Hematopoietic multipotent progenitor cell treated with erythropoietin and hydrocortisone succinate and interleukin-3 and kit ligand, for 6 days (in vitro differentiated cells): ENCODE measurements around the gene GALNT16.
"Not testable (repeated sequence)": the region's sequence is repeated elsewhere in the genome, so short reads cannot be mapped to it uniquely, and the experiment has no call there.

Source experiments
- DNase-seq: peaks from one replicate; pipeline ENCODE4 v3.0.0-alpha.2; 2015

Gene GALNT16

GRCh38 chr14:69372146-69372545 lies 112.2 kb downstream of the GALNT16 start:
- DNase-seq, result no peak

- DNase-seq, result no peak
Observed at GRCh38 chr14:69373104-69373503, 113.1 kb downstream of the GALNT16 start.

- DNase-seq, result no peak
Observed at GRCh38 chr14:69374235-69374634, 114.3 kb downstream of the GALNT16 start.

GRCh38 chr14:69375182-69375581 lies 115.2 kb downstream of the GALNT16 start:
- DNase-seq, result no peak

- no peak for DNase-seq
Observed at GRCh38 chr14:69375722-69376121, 115.8 kb downstream of the GALNT16 start.

- DNase-seq, result peak; percentile 27
Observed at GRCh38 chr14:69376439-69376838, 116.5 kb downstream of the GALNT16 start.

- DNase-seq, result no peak
Observed at GRCh38 chr14:69378274-69378673, 118.3 kb downstream of the GALNT16 start.

GRCh38 chr14:69387311-69387710 lies 127.4 kb downstream of the GALNT16 start:
- DNase-seq, result no peak

- not testable (repeated sequence) for DNase-seq
Observed at GRCh38 chr14:69391400-69391799, 131.4 kb downstream of the GALNT16 start.

GRCh38 chr14:69392481-69392880 lies 132.5 kb downstream of the GALNT16 start:
- DNase-seq, result no peak

GRCh38 chr14:69395929-69396328 lies 136.0 kb downstream of the GALNT16 start:
- DNase-seq, result no peak

GRCh38 chr14:69398053-69398817 lies 138.3 kb downstream of the GALNT16 start, which contains the start of the genes ERH and SLC39A9:
Gene ERH, minus strand, starts transcription at chr14:69398299. Its CDS starts 66 bp downstream, at chr14:69398233.
Gene SLC39A9, plus strand, starts transcription at chr14:69398692. Its CDS starts 678 bp downstream, at chr14:69399370.
- peak; percentile 99 for DNase-seq

- DNase-seq, result no peak
Observed at GRCh38 chr14:69398818-69399210, 138.9 kb downstream of the GALNT16 start.

- DNase-seq, result no peak
Observed at GRCh38 chr14:69399750-69400149, 139.8 kb downstream of the GALNT16 start.

- no peak for DNase-seq
Observed at GRCh38 chr14:69400154-69400553, 140.2 kb downstream of the GALNT16 start.

- no peak for DNase-seq
Observed at GRCh38 chr14:69401841-69402240, 141.9 kb downstream of the GALNT16 start.

GRCh38 chr14:69404478-69404877 lies 144.5 kb downstream of the GALNT16 start:
- no peak for DNase-seq

- DNase-seq, result no peak
Observed at GRCh38 chr14:69404883-69405282, 144.9 kb downstream of the GALNT16 start.

- DNase-seq, result no peak
Observed at GRCh38 chr14:69405762-69406161, 145.8 kb downstream of the GALNT16 start.
